ENCODE results near the gene USP6NL.
"Not testable (repeated sequence)": the region's sequence is repeated elsewhere in the genome, so short reads cannot be mapped to it uniquely, and the experiment has no call there.

USP6NL gene

GRCh38 chr10:11611248-11612020, at the start of gene USP6NL:
USP6NL (minus strand) TSS chr10:11611650; CDS start chr10:11597634, 14,016 bp downstream.
- DNase-seq (ENCODE audit: low read depth) = peak; percentile 87

- DNase-seq (ENCODE audit: low read depth) = peak; percentile 6
These were observed 47.4 kb upstream of the USP6NL start for GRCh38 chr10:11658801-11659368.

GRCh38 chr10:11655836-11656235, 44.4 kb upstream of the USP6NL start:
- peak; percentile 25 for DNase-seq (ENCODE audit: low read depth)

- no peak for DNase-seq (ENCODE audit: low read depth)
These were observed 43.2 kb upstream of the USP6NL start for GRCh38 chr10:11654659-11655058.

- DNase-seq (ENCODE audit: low read depth) = no peak
These were observed 42.5 kb upstream of the USP6NL start for GRCh38 chr10:11653758-11654471.

- no peak for DNase-seq (ENCODE audit: low read depth)
These were observed 36.2 kb upstream of the USP6NL start for GRCh38 chr10:11647676-11648075.

- no peak for DNase-seq (ENCODE audit: low read depth)
These were observed 35.0 kb upstream of the USP6NL start for GRCh38 chr10:11646450-11646849.

- no peak for DNase-seq (ENCODE audit: low read depth)
These were observed 31.6 kb upstream of the USP6NL start for GRCh38 chr10:11643039-11643438.

GRCh38 chr10:11642566-11642965, 31.1 kb upstream of the USP6NL start:
- DNase-seq (ENCODE audit: low read depth) = no peak

- DNase-seq (ENCODE audit: low read depth) = no peak
These were observed 28.7 kb upstream of the USP6NL start for GRCh38 chr10:11639849-11640764.

GRCh38 chr10:11639362-11639761, 27.9 kb upstream of the USP6NL start:
- DNase-seq (ENCODE audit: low read depth) = no peak

GRCh38 chr10:11638055-11638698, 26.7 kb upstream of the USP6NL start:
- no peak for DNase-seq (ENCODE audit: low read depth)

- DNase-seq (ENCODE audit: low read depth) = no peak
These were observed 25.4 kb upstream of the USP6NL start for GRCh38 chr10:11636697-11637303.

GRCh38 chr10:11631890-11632587, 20.6 kb upstream of the USP6NL start:
- no peak for DNase-seq (ENCODE audit: low read depth)

GRCh38 chr10:11631291-11631690, 19.8 kb upstream of the USP6NL start:
- no peak for DNase-seq (ENCODE audit: low read depth)

- DNase-seq (ENCODE audit: low read depth) = no peak
These were observed 18.3 kb upstream of the USP6NL start for GRCh38 chr10:11629731-11630130.

GRCh38 chr10:11627941-11628340, 16.5 kb upstream of the USP6NL start:
- not testable (repeated sequence) for DNase-seq (ENCODE audit: low read depth)

GRCh38 chr10:11626071-11626470, 14.6 kb upstream of the USP6NL start:
- no peak for DNase-seq (ENCODE audit: low read depth)

GRCh38 chr10:11625019-11625735, 13.7 kb upstream of the USP6NL start:
- DNase-seq (ENCODE audit: low read depth) = no peak

- no peak for DNase-seq (ENCODE audit: low read depth)
These were observed 5.8 kb upstream of the USP6NL start for GRCh38 chr10:11617233-11617632.
